Measurements from ENCODE around the gene C5orf15.
"Not testable (repeated sequence)": the region's sequence is repeated elsewhere in the genome, so short reads cannot be mapped to it uniquely, and the experiment has no call there.

C5orf15 gene

DNA sequence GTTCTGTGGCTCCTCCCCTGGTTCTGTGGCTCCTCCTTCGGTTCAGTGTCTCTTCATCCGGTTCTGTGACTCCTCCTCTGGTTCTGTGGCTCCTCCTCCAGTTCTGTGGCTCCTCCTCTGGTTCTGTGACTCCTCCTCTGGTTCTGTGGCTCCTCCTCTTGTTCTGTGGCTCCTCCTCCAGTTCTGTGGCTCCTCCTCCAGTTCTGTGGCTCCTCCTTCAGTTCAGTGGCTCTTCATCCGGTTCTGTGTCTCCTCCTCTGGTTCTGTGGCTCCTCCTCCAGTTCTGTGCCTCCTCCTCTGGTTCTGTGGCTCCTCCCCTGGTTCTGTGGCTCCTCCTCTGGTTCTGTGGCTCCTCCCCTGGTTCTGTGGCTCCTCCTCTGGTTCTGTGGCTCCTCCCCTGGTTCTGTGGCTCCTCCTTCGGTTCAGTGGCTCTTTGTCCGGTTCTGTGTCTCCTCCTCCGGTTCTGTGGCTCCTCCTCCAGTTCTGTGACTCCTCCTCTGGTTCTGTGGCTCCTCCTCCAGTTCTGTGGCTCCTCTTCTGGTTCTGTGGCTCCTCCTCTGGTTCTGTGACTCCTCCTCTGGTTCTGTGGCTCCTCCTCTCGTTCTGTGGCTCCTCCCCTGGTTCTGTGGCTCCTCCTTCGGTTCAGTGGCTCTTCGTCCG lies 32.3 kb downstream of the C5orf15 start:
- not testable (repeated sequence) for DNase-seq

DNA sequence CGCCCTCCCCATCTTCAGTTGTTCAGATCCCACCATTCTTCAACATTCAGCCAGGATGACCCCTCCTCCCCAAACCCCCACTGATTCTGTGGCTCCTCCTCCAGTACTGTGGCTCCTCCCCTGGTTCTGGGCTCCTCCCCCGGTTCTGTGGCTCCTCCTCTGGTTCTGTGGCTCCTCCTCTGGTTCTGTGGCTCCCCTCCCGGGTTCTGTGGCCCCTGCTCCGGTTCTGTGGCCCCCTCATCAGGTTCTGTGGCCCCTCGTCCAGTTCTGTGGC lies 32.8 kb downstream of the C5orf15 start:
- DNase-seq: no peak

DNA sequence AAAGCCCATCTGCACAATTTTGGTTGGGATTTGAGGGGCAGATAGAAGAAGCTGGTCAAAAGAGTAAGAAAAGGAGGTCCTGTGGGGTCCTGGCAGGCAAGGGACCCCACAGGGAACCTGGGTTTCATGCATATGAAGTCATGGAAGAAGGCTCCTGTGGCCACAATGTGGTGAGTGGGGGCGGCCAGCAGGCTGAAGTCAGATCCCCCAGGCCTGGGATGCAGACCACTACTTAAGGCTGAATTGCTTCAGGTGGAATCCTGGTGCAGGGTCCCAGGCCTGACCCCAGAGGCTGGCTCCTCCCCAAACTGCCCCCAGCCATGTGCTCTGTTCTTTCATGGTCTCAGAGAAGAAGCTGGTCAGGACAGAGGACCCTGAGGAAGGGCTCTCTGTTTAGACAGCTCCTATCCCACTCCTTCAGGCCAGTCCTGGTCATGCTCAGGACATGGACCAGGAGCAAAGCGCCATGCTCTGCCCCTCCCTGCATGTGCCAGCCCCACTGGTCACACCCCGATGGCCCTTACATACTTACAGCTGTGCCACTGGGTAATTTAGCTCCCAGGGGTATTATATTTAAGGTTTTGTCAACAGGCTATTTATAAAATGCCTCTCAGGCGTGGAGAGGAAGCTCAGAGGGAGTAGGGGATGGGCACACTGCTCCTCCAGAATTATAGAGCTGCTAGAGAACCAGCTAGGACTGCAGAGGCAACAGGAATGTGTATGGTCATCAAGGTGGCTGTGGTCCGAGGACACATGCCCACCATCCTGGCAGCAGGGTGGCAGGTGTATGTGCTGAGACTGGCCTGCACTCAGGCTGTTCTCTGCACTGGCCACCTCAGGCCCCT lies 33.4 kb downstream of the C5orf15 start:
- DNase-seq: no peak

DNA sequence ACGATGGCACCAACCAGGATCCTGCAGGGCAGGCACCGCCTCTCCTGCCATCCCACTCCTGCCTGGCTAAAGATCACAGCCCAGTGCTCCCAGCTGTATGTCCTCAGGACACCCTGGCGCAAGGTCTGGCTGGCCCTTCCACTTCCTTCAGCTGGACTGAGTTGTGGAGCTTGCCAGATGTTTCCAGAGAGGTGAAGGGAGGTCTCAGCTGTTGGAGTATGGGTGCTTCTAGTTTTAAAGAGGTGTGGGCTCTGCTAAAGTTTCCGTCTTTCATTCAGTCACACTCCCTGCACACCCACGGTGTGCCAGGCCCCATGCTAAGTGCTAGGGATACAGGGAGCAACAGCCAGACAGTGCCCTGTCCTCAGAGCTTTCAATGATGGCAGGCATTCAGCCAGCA lies 34.1 kb downstream of the C5orf15 start:
- DNase-seq: no peak

DNA sequence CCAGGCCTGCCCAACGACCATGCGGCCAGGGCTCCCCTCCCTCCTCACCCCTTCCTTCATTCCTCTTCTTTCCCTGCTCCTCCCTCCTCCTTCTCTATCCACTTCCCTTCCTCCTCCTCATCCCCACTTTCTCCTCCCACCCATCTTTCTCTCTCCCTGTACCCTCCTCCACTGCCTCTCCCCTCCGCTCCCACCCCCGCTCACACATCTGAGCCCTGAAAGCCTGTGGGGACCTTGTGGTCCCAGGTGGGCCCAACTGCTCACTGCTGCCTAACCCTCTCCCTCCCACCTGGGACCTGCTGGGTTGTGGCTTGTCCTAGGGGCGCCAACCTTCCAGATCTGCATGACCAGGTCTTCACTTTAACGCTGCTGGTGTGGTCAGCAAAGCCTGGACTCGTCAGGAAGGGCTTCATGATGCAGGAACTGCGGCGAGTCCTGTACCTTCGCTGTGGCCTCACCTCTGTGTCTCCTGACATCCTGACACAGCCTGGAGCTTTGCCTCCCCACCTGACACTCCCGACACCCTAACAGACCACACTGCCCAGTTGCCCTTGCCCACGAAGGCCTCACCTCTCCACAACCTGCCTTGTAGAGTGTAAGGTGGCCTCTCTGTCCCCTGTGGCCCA lies 34.6 kb downstream of the C5orf15 start:
- no peak for DNase-seq

DNA sequence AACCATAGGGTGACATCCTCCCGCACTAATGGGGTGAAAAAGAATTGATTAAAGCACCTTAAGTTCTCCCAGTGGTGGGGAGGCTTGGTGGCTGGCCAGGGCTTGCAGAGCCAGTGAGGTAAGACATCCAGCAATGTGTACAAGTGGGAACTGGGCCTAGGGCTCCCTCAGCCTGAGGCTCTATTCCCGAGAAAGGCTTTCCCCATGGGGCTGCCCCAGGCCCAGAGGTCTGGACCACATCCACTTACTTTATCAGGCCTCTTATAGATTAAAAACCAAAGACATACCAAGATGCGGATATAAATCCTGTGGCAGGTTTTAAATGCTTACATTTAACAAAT lies 35.3 kb downstream of the C5orf15 start:
- DNase-seq: no peak

DNA sequence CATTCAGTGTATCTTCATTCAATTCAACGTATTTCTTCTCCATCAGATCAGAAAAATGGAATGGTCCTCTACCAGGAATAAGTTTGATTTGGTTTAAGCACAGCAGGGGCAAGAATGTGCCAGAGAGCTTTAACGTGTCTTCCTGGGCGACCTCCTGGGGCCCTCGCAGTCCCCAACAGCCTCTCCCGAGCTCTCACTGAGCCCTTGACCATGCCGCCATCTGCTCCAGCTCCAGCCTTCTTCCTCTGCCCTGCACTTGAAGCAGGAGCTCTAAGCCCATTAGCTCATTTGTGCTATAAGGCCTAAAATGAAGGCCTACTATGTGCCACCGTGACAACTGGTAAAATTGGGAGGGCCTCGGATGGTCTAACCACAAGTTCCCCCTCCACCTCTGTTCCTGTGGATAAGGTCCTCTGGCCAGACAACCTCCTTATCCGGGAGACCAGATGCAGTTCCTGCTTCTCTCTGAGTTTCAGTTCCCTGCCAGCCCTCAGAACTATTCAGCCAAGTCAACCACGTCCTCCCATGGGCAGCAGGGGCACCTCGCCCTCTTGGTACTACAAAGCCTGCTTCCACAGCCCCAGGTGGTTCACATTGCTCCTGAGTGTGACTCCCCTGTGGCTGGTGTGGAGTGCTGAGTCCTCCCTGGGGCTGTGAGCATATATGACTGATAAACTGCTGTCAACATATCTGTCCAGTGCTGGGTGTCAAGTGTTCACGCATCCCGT lies 35.8 kb downstream of the C5orf15 start:
- DNase-seq: no peak

DNA sequence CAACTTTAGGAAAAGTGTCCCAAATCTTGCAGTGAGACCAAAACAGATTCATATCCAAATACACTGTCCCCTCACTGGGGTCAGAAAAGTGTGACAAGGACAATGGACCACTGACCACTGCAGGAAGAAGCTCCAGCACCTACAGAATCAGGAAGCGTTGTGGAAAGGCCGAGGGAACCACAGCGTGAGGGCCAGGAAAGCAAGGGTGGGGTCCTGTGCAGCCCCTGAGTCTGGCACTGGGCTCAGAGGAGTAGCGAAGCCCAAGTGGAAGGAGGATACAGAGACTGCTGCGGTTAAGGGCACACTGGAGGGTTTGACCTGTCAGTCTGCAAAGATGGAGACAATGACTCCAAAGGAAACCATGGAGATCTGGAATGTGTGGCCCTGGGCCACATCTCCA lies 36.9 kb downstream of the C5orf15 start:
- no peak for DNase-seq

DNA sequence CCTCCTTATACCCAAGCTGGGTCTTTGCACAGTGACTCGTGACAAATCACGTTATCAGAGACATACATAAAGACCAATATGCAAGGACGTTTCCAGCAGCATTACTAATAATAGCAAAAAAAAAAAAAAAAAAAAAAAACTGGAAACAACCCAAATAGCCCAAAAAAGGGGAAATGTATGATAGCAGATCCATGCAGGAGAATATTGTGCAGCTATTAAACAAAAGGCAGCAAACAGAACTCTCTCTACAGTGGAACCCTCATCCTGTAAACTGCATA lies 37.7 kb downstream of the C5orf15 start:
- DNase-seq: no peak

DNA sequence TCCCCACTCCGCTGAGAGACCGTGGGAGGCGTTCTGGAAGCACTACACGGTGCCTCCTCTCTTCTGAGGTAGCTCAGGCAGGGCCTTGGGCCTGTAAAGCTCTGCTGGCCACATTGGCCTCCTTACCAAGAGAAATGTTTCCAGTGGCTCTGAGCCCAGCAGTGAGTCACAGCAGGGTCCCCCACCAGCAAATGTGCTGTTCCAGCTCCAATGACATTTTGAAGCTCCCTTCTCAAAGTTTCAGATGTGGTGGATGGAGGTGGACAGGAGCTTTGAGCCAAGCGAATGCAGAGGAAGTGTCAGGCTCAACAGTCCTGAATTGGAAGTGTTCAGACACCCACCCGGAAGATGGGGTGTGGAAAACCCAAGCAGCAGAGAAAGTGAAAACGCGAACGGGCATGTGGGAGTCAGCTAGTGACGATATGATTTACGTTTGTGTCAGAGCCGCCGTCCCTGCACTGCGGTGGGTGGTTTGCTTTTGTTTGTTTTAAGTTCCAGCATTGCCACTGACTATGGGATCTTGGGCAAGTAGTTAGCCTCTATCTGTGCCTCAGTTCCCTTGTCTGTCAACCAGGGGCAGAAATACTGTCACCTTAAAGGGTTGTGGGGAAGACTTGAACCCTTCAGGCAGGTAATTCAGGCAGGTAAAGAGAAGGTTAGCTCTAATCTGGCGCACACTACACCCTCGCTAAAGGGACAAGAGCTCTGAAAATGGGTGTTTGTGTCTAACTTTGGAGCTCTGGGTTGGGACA lies 38.2 kb downstream of the C5orf15 start:
- peak; percentile 49 for DNase-seq

DNA sequence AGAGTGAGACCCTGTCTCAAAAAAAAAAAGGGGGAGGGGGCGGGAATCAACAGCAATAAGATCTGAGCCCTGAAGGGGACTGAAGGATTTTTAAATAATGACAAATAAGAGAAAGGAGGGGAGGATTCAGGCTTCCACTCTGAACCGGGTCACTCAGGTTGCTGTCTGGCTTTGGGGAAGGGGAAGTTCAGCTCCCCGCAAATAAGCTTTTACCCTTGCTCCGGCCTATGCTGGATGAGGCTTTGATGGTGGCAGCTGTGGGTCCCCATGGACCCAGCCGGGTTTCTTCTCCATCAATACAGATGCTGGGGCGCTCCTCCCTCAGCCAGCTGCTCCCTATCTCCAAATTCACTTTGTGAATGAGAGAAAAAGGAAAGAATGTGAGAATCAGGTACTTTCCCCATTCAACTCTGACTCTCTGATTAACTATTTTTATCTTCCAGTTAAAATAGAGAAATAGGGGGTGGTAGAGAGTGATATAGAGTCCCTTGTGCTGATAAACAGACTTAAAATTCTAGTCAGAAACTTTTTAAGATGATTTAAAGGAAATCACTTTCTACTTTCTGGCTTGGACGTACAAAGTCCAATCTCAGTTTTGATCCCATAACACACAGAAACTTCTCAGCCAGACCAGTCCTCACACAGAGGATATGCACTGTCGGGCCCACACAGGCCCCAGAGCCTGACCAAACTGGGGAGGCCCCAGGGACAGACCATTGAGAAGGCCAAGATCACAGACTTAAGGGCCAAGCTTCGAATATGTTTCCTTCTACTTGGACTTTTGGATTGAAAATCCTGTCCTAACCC lies 39.6 kb downstream of the C5orf15 start:
- no peak for DNase-seq

DNA sequence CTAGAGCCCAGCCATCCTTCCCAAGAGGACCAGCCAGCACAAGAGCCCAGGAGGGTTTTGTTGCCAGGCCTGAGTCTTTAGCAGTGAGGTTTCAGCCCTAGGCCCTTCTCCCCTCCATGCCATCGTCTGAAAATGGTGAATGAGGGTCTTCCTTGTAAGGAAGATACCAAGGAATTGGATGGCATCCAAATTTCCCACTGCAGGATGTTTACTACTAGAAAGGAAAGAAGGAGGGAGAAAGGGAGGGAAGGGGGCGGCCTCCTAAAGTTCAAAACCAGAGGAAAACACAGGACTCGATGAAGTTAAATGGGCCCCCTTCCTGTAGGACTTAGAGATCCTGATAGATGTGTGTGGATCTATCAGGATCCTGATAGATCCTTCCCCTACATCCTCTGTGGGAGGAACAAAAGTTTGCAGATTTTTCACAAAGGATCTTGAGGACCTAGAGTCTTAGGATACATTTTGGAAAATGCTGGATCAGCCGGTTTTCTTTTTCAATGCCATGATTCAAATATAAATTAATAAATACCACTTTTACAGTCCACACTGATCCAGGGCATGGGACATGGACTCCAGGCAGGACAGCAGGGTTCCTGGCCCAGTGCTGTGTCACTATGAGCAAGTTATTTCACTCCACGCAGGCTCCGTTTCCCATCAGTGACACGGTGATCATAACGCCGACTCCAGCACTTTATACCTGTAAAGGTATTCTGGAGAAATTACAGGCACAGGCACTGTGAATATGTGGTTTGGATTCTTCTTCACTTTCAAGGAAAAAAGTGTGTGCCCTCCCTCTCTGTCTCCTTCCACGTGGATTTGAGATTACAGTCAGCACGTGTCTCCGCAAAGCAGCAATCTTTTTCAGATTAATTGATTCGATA lies 40.9 kb downstream of the C5orf15 start:
- peak; percentile 20 for DNase-seq

DNA sequence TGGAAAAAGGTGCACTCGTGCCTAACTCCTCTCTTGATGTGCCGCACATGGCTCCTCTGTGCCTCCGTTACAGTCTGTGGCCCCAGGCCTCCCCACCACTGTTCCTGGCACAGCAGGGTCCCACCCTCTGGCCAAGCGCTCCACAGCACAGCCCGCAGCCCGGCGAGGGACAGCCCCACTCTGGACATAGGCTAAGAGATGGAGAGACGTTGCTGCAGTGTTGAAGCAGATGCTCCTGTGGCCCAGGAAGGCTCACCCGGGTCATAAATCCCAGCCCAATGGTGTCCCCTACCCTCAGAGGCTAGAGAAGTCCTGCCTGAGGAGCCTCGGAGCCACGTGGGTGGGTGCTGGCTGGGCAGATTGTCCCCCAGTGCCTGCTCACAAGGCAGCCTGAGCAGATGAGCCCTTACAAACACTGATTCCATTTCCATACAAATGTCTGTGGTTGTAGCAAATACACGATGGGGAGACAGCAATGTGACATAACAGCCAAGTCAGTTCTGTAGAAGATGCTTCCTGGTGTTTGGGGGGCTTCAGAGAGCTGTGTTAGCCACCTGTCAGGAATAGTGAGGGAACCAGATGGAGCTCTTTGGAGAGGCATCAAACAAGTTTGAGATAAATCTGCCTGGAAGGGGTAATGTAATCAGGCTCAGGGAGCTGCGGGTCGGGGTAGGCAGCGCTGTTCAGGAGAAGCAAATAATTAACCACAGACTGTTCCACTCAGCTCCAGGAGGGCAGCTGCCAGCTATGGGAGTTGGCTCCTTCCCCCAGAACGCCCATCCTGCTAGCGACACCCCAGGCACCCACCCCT lies 41.7 kb downstream of the C5orf15 start:
- no peak for DNase-seq

DNA sequence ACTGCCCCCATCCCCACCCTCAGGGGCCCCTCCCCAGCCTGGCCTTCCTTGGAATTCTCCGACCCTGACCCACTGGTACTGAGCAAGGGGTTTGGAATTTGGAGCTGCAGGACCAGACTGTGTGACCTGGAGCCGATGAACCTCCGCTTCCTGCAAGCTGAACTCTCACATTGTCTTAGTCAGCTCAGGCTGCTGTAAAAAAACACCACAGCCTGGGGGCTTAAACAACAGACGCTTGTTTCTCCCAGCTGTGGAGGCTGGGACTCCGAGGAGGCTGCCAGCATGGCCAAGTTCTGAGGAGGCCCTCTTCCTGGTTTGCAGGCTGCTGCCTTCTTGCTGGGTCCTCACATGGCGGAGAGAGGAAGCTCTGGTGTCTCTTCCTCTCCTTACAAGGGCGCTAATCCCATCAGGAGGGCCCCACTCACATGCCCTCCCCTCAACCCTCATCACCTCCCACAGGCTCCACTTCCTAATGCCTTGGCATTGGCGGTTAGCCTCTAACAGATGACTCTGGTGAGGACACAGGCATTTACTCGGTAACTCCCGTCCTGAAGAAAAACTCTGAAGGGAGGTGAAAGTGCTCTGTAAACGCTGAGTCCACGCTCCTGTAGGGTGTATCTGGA lies 42.4 kb downstream of the C5orf15 start:
- peak; percentile 79 for DNase-seq

DNA sequence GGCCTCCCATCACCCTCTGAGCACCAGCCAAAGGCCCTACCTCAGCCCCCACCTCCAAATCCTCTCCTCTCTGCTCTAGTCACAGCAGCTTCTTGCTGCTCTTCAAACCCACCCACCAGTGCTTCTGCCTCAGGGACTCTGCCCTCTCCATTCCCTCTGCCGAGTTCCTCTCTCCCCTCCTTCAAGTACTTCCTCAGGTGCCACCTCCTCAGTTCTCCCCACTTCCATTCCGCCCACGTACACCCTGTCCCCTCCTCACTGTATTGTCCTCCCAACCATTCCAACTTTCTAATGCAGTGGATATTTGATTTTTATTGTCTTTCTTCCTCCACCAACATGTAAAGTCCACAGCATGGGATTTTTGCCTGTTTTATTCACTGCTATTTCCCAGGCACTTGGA lies 43.2 kb downstream of the C5orf15 start:
- no peak for DNase-seq

DNA sequence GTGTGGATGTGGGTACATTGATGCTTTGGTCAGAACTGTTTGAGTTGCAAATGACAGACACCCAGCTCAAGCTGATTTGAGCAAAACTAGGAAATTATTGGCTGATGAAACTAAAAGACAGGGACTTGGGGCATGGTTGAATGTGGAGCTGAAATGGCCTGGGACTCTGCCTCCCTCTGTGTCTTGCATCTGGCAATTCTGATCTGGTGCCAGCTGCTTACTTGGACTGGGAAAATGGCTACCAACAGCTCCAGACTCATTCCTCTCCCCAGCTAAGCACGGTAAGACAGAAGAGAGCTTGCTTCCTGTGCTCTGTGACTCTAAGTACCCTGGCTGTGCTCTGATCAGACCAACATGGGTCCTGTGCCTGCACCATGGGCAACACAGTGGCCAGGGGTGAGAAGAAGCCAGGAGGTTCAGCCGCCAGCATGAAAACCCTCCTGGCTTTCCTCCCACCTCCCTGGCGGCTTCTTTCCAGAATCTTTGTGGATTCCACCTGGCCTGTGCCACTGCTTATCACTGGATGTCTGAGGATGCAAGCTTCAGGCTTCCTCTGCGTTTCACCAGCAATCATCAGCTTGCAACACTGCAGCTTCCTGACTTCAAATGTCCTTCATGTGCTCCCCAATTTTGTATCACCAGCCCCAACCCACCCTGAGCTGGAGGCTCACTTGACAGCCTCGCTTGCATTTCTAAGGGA lies 44.1 kb downstream of the C5orf15 start:
- no peak for DNase-seq

DNA sequence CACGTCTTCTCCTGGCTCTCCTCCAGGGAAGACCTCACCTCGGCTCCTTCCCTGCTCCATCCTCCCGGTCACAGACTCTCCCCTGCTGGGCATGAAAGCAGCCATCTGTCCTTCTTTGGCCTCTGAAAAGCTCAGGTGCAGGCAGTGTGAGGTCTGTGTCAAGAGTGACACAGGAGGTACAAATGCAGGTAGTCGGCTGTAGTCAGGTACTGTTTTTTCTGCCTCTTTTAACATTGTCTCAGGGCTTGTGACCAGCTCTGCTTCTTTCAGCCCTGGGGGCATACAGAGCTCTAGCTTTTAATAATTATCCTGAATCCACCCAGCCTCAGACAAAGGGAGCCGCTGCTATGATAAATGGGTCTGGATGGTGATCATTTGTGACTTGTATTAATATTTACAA lies 46.4 kb downstream of the C5orf15 start:
- no peak for DNase-seq

DNA sequence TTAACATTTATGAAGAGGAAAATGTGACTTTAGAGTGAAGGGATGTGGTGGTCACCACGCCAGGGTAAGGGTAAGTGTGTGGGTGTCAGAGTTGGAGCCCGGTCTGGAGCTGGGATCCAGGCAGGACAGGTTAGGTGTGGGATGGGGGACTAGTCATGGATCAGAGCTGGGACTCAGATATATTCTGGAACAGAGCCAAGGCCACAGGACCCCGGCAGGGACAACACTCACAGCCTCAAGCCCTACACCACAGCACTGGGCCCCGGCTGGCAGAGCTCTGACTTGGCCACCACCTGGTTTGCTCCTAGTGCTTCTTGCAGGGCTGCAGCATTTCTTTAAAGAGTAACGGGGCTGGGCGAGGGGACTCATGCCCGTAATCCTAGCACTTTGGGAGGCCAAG lies 47.4 kb downstream of the C5orf15 start:
- DNase-seq: no peak
